ENCODE measurements around the gene ADAMTS18. TPM values are rescaled to one million over a fixed set of nuclear protein-coding genes. Genes with fewer than 3 reads are reported as not detected.

Gene ADAMTS18
- polyA plus RNA-seq, 1 donor (not counting 4 experiments of a cell fraction or from before 2014, with no cell fraction given), result not detected

- H2AFZ ChIP-seq (ENCODE audit: control insufficient read depth, low read length), result no peak overlapping the region
- TF ChIP-seq EZH2 (IDR thresholded peaks at IDR 0.05; ENCODE audit: low read length), result no peak
- TF ChIP-seq, protein P1, sequence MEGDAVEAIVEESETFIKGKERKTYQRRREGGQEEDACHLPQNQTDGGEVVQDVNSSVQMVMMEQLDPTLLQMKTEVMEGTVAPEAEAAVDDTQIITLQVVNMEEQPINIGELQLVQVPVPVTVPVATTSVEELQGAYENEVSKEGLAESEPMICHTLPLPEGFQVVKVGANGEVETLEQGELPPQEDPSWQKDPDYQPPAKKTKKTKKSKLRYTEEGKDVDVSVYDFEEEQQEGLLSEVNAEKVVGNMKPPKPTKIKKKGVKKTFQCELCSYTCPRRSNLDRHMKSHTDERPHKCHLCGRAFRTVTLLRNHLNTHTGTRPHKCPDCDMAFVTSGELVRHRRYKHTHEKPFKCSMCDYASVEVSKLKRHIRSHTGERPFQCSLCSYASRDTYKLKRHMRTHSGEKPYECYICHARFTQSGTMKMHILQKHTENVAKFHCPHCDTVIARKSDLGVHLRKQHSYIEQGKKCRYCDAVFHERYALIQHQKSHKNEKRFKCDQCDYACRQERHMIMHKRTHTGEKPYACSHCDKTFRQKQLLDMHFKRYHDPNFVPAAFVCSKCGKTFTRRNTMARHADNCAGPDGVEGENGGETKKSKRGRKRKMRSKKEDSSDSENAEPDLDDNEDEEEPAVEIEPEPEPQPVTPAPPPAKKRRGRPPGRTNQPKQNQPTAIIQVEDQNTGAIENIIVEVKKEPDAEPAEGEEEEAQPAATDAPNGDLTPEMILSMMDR (optimal IDR thresholded peaks at IDR 0.05 in 1 of 3, IDR thresholded peaks at IDR 0.05 in 1 of 3, conservative IDR thresholded peaks at IDR 0.05 in 1 of 3; ENCODE audit: extremely low read depth in 1 of 3, insufficient read depth in 2 of 3, low read length in 3 of 3), result no peak
- H3K9me1 ChIP-seq (ENCODE audit: control insufficient read depth, extremely low read depth, insufficient read depth, low read length), result no peaks in the 10 kb centered on the region
- dilution Hi-C loops (cut with MboI; ENCODE audit: extremely low pct_ligation_motif_present, low sequenced_read_pairs), result no loop called here
- H3K4me3 ChIP-seq (ENCODE audit: control insufficient read depth in 2 of 3, extremely low read depth in 1 of 3, insufficient read depth in 2 of 3, low read depth in 1 of 3, low read length in 3 of 3), result no peak overlapping the region
- no peaks in the 10 kb centered on the region for H3K36me3 ChIP-seq (ENCODE audit: control insufficient read depth in 2 of 2, extremely low read depth in 1 of 2, insufficient read depth in 2 of 2, low read length in 2 of 2)
- H3K4me2 ChIP-seq (ENCODE audit: control insufficient read depth, extremely low read depth, insufficient read depth, low read depth, low read length), result no peak overlapping the region
- DNase-seq (ENCODE audit: low read depth, low spot score) (no peak), FAIRE-seq (no peak)
- no peaks in the 10 kb centered on the region for H3K9me3 ChIP-seq (ENCODE audit: control insufficient read depth, low read depth, low read length)
- H3K27me3 ChIP-seq (ENCODE audit: control insufficient read depth, extremely low read depth, insufficient read depth, low read length), result no peaks in the 10 kb centered on the region
- no peak overlapping the region for H3K27ac ChIP-seq (ENCODE audit: control insufficient read depth, insufficient read depth, low read length)
- no peaks in the 10 kb centered on the region for H3K4me1 ChIP-seq (ENCODE audit: control insufficient read depth, extremely low read depth, insufficient read depth, low read length)
- H3K9ac ChIP-seq (ENCODE audit: control insufficient read depth, extremely low read depth, insufficient read depth, low read length), result no peak overlapping the region
- no peaks in the 10 kb centered on the region for H4K20me1 ChIP-seq (ENCODE audit: control insufficient read depth, extremely low read depth, insufficient read depth, low read length)
- no peaks in the 10 kb centered on the region for H3K79me2 ChIP-seq (ENCODE audit: control insufficient read depth, insufficient read depth, low read length)
Measured at GRCh38 chr16:77457046-77457445, 22.2 kb upstream of the ADAMTS18 start.

- no peak for DNase-seq (ENCODE audit: low read depth, low spot score)
- Histone ChIP-seq H3K27me3 (ENCODE audit: control insufficient read depth, extremely low read depth, insufficient read depth, low read length) (no peaks in the 10 kb centered on the region), H3K4me3 (ENCODE audit: control insufficient read depth in 2 of 3, extremely low read depth in 1 of 3, insufficient read depth in 2 of 3, low read depth in 1 of 3, low read length in 3 of 3) (no peak overlapping the region), H3K9me3 (ENCODE audit: control insufficient read depth, low read depth, low read length) (no peaks in the 10 kb centered on the region), H4K20me1 (ENCODE audit: control insufficient read depth, extremely low read depth, insufficient read depth, low read length) (no peaks in the 10 kb centered on the region), H3K4me1 (ENCODE audit: control insufficient read depth, extremely low read depth, insufficient read depth, low read length) (no peaks in the 10 kb centered on the region), H2AFZ (ENCODE audit: control insufficient read depth, low read length) (no peak overlapping the region), H3K36me3 (ENCODE audit: control insufficient read depth in 2 of 2, extremely low read depth in 1 of 2, insufficient read depth in 2 of 2, low read length in 2 of 2) (no peaks in the 10 kb centered on the region), H3K4me2 (ENCODE audit: control insufficient read depth, extremely low read depth, insufficient read depth, low read depth, low read length) (no peak overlapping the region), H3K27ac (ENCODE audit: control insufficient read depth, insufficient read depth, low read length) (no peak overlapping the region), H3K9ac (ENCODE audit: control insufficient read depth, extremely low read depth, insufficient read depth, low read length) (no peak overlapping the region), H3K79me2 (ENCODE audit: control insufficient read depth, insufficient read depth, low read length) (no peaks in the 10 kb centered on the region), H3K9me1 (ENCODE audit: control insufficient read depth, extremely low read depth, insufficient read depth, low read length) (no peaks in the 10 kb centered on the region)
- FAIRE-seq, result no peak
- dilution Hi-C loops (cut with MboI; ENCODE audit: extremely low pct_ligation_motif_present, low sequenced_read_pairs), result no loop called here
- TF ChIP-seq, protein P1 (optimal IDR thresholded peaks at IDR 0.05 in 1 of 3, IDR thresholded peaks at IDR 0.05 in 1 of 3, conservative IDR thresholded peaks at IDR 0.05 in 1 of 3; ENCODE audit: extremely low read depth in 1 of 3, insufficient read depth in 2 of 3, low read length in 3 of 3), result no peak
- TF ChIP-seq EZH2 (IDR thresholded peaks at IDR 0.05; ENCODE audit: low read length), result no peak
Measured at GRCh38 chr16:77452243-77452642, 17.4 kb upstream of the ADAMTS18 start.
